IMR-90 (cell line): Measurements from ENCODE around the gene PTGS1.

Experiments
- BHLHE40 ChIP-seq: fragments of 150-350 bp; IDR thresholded peaks from 2 replicates; pipeline ENCODE4 v1.6.1; 2016; ENCODE audit warnings: mild to moderate bottlenecking, low read depth, low read length
- CEBPB ChIP-seq: IDR thresholded peaks from 2 replicates; pipeline ENCODE4 v1.6.1; 2012; ENCODE audit warnings: low read depth, low read length, improper control_type of control experiment
- CHD1 ChIP-seq: IDR thresholded peaks from 2 replicates; pipeline ENCODE4 v1.6.1; 2012; ENCODE audit warnings: low read depth, low read length, improper control_type of control experiment
- FOS ChIP-seq: fragments of 150-350 bp; IDR thresholded peaks from 2 replicates; pipeline ENCODE4 v1.6.1; 2016; ENCODE audit warnings: low read depth, low read length
- MAFK ChIP-seq: IDR thresholded peaks from 2 replicates; pipeline ENCODE4 v1.6.1; 2012; ENCODE audit warnings: low read depth, low read length, improper control_type of control experiment
- MAZ ChIP-seq: IDR thresholded peaks from 2 replicates; pipeline ENCODE4 v1.6.1; 2012; ENCODE audit warnings: low read depth, mild to moderate bottlenecking, low read length, improper control_type of control experiment, moderate library complexity, borderline replicate concordance
- NFE2L2 ChIP-seq: fragments of 150-350 bp; IDR thresholded peaks from 2 replicates; pipeline ENCODE4 v1.6.1; 2016; ENCODE audit warnings: low read depth, mild to moderate bottlenecking, low read length
- POLR2A ChIP-seq: IDR thresholded peaks from 2 replicates; pipeline ENCODE4 v1.6.1; 2012; ENCODE audit warnings: mild to moderate bottlenecking, low read depth, low read length
- RAD21 ChIP-seq: IDR thresholded peaks from 2 replicates; pipeline ENCODE4 v1.6.1; 2012; ENCODE audit warnings: low read length, improper control_type of control experiment
- RCOR1 ChIP-seq: IDR thresholded peaks from 2 replicates; pipeline ENCODE4 v1.6.1; 2012; ENCODE audit warnings: mild to moderate bottlenecking, low read length, improper control_type of control experiment; ENCODE audit not compliant: insufficient replicate concordance
- RFX5 ChIP-seq: IDR thresholded peaks from 2 replicates; pipeline ENCODE4 v1.8.0; 2012; ENCODE audit warnings: low read depth, mild to moderate bottlenecking, low read length, moderate library complexity
- SMC3 ChIP-seq: fragments of 150-350 bp; IDR thresholded peaks from 2 replicates; pipeline ENCODE4 v1.6.1; 2016; ENCODE audit warnings: low read depth, mild to moderate bottlenecking, antibody characterized with exemption, low read length, moderate library complexity
- TF ChIP-seq, protein P1 (sequence below): conservative IDR thresholded peaks from 2 replicates; pipeline ENCODE4 v1.5.1; 2012; ENCODE audit warnings: mild to moderate bottlenecking, low read depth, low read length, improper control_type of control experiment
- TF ChIP-seq, protein P2 (sequence below): fragments of 150-350 bp; IDR thresholded peaks from 2 replicates; pipeline ENCODE4 v1.6.1; 2017; ENCODE audit warnings: mild to moderate bottlenecking, antibody characterized with exemption, low read length, low read depth

DNA sequence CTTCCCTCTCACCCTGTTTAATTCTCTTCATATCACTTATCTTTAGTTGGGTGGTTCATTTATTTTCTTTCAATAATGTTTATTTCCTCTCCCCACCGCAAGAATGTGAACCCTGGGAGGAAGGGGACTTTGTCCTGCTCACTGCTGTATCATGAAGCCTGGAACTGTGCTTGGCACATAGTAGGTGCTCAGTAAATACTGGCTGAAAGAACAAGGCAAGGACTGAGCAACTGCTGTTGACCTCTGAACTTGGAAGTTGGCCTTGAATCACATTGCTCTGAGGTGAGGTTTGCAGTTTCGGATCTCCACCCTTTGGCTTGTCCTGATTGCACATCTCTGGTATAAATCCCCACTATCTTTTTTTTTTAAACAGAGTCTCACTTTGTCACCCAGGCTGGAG, 22.0 kb upstream of the PTGS1 start:
- TF ChIP-seq, protein P1, sequence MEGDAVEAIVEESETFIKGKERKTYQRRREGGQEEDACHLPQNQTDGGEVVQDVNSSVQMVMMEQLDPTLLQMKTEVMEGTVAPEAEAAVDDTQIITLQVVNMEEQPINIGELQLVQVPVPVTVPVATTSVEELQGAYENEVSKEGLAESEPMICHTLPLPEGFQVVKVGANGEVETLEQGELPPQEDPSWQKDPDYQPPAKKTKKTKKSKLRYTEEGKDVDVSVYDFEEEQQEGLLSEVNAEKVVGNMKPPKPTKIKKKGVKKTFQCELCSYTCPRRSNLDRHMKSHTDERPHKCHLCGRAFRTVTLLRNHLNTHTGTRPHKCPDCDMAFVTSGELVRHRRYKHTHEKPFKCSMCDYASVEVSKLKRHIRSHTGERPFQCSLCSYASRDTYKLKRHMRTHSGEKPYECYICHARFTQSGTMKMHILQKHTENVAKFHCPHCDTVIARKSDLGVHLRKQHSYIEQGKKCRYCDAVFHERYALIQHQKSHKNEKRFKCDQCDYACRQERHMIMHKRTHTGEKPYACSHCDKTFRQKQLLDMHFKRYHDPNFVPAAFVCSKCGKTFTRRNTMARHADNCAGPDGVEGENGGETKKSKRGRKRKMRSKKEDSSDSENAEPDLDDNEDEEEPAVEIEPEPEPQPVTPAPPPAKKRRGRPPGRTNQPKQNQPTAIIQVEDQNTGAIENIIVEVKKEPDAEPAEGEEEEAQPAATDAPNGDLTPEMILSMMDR: no peak
- no peak for TF ChIP-seq CEBPB
- no peak for TF ChIP-seq POLR2A
- TF ChIP-seq BHLHE40: no peak
- no peak for TF ChIP-seq RFX5
- TF ChIP-seq CHD1: no peak
- TF ChIP-seq RAD21: no peak
- TF ChIP-seq MAZ: no peak
- TF ChIP-seq FOS: no peak
- TF ChIP-seq SMC3: no peak
- TF ChIP-seq, protein P2, sequence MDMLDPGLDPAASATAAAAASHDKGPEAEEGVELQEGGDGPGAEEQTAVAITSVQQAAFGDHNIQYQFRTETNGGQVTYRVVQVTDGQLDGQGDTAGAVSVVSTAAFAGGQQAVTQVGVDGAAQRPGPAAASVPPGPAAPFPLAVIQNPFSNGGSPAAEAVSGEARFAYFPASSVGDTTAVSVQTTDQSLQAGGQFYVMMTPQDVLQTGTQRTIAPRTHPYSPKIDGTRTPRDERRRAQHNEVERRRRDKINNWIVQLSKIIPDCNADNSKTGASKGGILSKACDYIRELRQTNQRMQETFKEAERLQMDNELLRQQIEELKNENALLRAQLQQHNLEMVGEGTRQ: no peak
- TF ChIP-seq RCOR1: no peak
- TF ChIP-seq NFE2L2: no peak
- TF ChIP-seq MAFK: no peak
